GM12801 (cell line): ENCODE results near the gene CCSER1.

Experiments
- TF ChIP-seq, protein P1 (sequence below): IDR thresholded peaks from one replicate; pipeline ENCODE4 v1.5.1; 2011; ENCODE audit warnings: control low read depth; ENCODE audit not compliant: insufficient read length; ENCODE audit errors: extremely low read depth

CCSER1 gene

DNA sequence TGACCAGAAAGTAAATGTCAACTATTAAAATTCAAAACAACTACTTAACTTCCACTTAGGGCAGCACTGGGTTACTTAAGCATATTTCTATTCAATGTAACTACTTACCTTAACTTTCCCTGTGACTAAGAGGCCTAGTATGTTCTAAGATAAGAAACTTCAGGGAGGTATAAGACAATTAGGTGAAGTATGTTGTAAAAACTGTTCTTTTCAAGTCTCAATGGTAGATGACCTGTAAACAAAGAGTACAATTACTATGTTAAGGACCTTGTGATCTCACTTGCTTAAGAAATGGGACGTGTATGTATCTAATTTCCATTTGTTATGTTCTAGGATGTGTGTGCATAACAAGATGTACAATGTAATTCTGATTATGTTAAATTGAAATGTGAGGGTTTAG lies 960.5 kb downstream of the CCSER1 start:
- TF ChIP-seq, protein P1, sequence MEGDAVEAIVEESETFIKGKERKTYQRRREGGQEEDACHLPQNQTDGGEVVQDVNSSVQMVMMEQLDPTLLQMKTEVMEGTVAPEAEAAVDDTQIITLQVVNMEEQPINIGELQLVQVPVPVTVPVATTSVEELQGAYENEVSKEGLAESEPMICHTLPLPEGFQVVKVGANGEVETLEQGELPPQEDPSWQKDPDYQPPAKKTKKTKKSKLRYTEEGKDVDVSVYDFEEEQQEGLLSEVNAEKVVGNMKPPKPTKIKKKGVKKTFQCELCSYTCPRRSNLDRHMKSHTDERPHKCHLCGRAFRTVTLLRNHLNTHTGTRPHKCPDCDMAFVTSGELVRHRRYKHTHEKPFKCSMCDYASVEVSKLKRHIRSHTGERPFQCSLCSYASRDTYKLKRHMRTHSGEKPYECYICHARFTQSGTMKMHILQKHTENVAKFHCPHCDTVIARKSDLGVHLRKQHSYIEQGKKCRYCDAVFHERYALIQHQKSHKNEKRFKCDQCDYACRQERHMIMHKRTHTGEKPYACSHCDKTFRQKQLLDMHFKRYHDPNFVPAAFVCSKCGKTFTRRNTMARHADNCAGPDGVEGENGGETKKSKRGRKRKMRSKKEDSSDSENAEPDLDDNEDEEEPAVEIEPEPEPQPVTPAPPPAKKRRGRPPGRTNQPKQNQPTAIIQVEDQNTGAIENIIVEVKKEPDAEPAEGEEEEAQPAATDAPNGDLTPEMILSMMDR: no peak

DNA sequence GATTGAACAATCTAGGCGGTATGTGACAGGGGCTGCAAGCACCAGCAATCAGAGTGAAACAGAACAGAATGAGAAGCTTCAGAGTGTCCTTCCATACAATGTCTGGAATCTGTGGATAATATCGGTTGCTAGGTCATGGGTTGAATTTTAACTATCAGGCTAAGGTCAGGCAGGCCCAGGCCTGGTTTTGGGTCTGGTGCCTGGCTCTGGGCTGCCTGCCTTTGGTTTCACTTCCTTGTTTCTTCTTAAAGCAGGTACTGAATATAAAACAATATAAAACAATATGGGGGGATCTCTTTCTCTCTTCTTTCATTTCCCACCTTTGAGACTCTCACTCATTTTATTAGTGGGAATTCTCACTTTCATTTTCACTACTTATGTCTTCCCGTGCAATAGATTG lies 962.0 kb downstream of the CCSER1 start:
- TF ChIP-seq, protein P1: no peak

DNA sequence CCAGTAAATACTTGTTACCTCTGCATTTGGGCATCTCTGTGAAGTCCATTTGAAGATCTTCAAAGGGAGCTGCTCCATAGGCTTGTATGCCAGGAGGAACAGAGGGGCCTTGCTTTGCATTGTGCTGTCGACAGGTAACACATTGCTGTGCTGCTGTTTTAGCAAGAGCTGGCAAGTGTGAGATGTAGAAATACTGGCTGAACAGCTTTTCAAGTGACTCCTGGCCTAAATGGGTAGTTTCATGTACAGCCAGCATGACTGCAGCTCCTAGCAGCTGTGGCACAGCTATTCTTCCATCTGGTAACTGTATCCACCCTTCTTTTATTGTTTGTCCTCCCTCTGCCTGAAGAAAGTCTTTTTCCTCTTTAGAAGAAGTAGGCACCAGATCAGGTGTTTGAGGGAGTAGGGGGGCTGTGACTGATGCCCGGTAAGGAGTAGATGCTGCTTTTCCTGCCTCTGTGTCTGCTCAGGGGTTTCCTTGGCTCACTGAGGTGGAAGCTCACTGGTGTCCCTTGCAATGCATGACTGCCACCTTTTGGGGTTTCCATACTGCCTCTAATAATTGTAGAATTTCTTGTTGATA lies 965.3 kb downstream of the CCSER1 start:
- TF ChIP-seq, protein P1: no peak

DNA sequence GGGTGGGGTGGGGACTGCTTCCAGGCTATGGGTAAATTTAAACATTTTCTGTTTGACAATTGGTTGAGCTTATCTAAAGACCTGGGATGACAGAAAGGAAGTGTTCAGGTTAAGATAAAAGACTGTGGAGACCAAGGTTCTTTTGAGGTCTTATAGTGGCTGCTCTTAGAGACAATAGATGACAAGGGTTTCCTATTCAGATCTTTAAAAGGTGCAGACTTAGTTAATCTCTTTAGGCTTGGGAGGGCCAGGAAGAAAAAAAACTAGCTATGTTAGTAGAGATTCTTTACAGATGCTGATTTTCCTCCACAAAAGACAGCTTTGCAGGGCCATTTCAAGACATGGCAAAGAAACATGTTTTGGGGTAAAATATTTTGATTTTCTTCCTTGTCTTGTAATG lies 972.5 kb downstream of the CCSER1 start:
- TF ChIP-seq, protein P1: no peak

DNA sequence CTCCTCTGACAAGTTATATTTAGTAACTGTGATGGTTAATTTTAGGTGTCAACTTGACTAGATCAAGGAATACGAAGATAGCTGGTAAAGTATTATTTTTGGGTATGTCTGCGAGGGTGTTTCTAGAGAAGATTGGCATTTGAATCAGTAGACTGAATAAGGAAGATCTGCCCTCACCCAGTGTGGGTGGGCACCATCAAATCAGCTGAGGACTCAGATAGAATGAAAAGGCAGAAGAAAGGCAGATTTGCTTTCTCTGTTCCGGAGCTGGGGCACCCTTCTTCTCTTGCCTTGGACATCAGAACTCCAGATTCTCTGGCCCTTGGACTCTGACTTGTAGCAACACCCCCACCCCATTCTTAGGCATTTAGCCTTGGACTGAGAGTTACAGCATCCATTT lies 981.6 kb downstream of the CCSER1 start:
- TF ChIP-seq, protein P1: no peak

DNA sequence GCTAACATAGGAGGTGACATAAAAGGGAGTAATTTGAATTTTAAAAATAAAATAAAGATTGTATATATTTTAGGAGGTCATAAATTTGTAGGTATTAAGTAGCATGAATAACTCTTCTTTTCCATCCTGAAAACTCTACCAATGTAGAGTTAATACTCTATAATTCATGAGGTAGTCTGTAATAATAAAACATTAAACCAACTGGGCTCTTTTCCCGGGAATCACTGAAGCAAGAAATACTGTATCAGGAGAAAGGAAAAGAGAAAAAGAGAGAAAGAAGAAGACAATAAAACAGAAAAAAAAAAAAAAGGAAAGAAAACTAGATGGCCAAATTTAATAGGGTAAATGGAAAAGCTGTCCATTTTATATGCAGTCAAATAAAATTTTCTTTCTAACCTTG lies 984.4 kb downstream of the CCSER1 start:
- TF ChIP-seq, protein P1: no peak

DNA sequence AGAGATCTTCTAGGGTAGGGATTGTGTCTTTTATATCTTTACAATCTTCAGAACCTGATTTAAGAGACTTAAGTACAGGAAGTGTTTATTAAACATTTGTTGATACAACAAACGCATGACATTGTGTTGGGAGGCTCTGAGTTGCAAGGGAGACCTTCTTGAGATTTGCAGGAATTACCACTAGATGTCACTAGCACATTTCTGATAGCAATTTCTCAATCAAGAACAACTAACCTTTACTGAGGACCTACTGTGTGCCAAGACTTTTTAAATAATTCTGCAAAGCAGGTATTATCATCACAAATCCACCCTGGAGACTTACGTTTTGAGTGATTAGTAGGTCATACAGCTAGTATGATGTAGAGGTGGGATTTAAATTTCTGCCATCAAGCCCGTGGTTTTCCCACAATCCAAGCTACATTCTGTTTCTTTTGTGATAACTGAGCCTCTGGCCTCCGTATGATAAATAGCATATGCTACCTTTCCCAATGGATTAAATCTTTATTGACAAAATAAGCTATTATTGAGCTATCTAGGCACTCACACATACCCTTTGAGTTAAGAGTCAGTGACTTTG lies 986.0 kb downstream of the CCSER1 start:
- TF ChIP-seq, protein P1: no peak
